Subcutaneous adipose tissue (tissue), 4 donors: ENCODE results near the gene GPC6. TPM values are rescaled to one million over a fixed set of nuclear protein-coding genes. Genes with fewer than 3 reads are reported as not detected.

Experiments
- CTCF ChIP-seq: fragments of 450-650 bp; IDR thresholded peaks from one replicate; pipeline ENCODE4 v1.5.1; 2016; ENCODE audit warnings: low read depth, mild to moderate bottlenecking, control low read depth, antibody characterized with exemption, moderate library complexity
- total RNA-seq, 4 donors: library from RNA; depleted of rRNA; stranded (reverse); fragments of >200 nt; gene quantifications; one replicate each; pipeline ENCODE4 v1.1.0, GENCODE V29; 2016

Gene GPC6
- total RNA-seq: 10 to 100 TPM; 16.2 to 30.6 (median 26.9) TPM

DNA sequence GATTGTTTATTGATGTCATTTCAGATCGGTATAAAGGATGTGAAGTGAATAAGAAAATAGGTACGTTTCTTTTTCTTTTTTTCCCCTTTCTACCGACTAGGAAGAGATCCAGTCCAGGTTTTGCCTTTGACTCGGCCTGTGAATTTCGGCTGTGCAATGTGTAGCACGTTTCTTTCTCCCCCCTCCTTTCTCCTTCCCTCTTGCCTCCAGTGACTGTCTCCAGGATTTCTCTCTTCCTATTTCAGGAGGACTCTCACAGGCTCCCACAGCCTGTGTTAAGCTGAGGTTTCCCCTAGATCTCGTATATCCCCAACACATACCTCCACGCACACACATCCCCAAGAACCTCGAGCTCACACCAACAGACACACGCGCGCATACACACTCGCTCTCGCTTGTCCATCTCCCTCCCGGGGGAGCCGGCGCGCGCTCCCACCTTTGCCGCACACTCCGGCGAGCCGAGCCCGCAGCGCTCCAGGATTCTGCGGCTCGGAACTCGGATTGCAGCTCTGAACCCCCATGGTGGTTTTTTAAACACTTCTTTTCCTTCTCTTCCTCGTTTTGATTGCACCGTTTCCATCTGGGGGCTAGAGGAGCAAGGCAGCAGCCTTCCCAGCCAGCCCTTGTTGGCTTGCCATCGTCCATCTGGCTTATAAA, at the start of gene GPC6:
Gene GPC6 (plus strand): TSS at position 185 of the 657 bp plus-strand sequence.
- no peak for TF ChIP-seq CTCF

DNA sequence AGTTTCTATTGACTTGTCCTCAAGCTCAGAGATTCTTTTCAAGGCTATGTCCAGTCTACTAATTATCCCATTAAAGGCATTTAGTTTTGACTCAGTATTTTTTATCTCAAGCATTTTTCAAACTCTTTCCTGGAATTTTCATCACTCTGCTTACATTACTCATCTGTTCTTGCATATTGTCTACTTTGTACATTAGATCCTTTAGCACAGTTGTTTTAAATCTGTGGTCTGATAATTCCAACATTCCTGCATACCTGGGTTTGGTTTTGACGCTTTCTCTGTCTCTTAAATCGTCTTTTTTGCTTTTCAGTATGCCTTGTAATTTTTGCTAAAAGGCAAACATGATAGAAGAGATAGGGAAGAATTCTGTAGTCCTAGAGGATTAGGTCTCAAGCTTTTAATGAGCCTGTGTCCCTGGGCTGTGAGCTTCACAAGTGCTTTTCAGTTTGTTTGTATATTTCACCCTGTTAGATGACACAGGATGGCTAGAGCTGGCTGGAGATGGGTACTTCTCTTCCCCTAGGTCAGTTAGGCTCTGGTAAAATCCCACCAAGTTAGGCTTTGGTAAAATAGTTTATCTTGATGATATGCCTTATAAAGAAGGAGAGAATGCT, 46.1 kb upstream of the GPC6 start:
- no peak for TF ChIP-seq CTCF

DNA sequence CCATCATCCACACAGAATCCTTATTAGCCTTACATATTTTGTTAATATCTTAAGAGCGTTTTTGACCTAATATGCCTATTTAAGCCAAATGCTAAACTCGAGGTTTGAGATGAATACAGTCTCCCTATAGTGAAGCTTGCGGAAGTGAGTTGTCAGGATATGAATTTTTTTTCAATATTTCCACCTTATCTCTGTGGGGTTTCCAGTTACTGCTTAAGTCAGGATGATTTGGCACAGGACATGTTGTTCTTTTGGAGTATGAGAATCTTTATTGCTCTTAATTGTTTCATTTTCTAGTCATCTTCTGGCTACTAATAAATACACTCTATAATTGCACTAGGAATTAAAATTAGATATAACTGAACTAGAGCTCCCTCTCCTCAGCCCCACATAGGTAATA, 44.2 kb upstream of the GPC6 start:
- TF ChIP-seq CTCF: no peak

GRCh38 chr13:93183302-93183701, 43.3 kb upstream of the GPC6 start:
- TF ChIP-seq CTCF: no peak

- TF ChIP-seq CTCF: no peak
These were observed 36.6 kb upstream of the GPC6 start for GRCh38 chr13:93190006-93190405.

DNA sequence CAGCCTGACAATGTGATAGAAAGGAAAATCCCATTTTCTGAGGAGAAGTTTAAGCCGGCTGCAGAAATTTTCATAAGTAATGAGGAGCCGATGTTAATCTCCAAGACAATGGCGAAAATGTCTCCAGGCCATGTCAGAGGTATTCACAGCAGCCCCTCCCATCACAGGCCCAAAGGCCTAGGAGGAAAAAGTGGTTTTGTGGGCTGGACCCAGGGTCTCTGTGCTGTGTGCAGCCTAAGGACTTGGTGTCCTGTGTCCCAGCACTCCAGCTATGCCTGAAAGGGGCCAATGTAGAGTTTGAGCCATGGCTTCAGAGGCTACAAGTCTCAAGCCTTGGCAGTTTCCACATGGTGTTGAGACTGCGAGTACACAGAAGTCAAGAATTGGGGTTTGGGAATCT, 32.9 kb upstream of the GPC6 start:
- no peak for TF ChIP-seq CTCF

DNA sequence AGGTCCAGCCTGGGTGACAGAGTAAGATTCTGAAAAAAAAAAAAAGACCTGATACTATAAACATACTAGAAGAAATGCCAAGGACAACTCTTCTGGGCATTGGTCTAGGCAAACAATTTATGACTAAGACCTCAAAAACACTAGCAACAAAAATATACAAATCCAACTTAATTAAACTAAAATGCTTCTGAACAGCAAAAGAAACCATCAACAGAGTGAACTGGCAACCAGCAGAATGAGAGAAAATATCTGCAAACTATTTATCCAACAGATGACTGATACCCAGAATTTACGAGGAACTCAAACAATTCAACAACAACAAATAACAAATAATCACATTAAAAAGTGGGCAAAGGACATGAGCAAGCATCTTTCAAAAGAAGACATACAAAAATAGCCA, 26.8 kb upstream of the GPC6 start:
- no peak for TF ChIP-seq CTCF
